WERI-Rb-1 (cell line): ENCODE data around the gene ZFYVE16.

Source experiments
- DNase-seq: peaks from one replicate; pipeline ENCODE4 v3.0.0-alpha.2; 2020
- H3K27ac ChIP-seq: fragments of 250-450 bp; sonication (Bioruptor Pico); 2 replicates; pipeline ENCODE4 v1.5.1; 2020; ENCODE audit warnings: mild to moderate bottlenecking, moderate library complexity
- H3K27me3 ChIP-seq: fragments of 250-450 bp; sonication (Bioruptor Pico); 2 replicates; pipeline ENCODE4 v1.5.1; 2021; ENCODE audit warnings: mild to moderate bottlenecking, low read depth, moderate library complexity; ENCODE audit not compliant: insufficient read depth, severe bottlenecking
- H3K36me3 ChIP-seq: fragments of 250-450 bp; sonication (Bioruptor Pico); 2 replicates; pipeline ENCODE4 v1.5.1; 2020; ENCODE audit warnings: mild to moderate bottlenecking, moderate library complexity
- H3K4me3 ChIP-seq: 2 replicates; pipeline ENCODE4 v1.5.1; 2011; ENCODE audit warnings: low read depth, mild to moderate bottlenecking, control low read depth, low read length
- H3K9me3 ChIP-seq: fragments of 250-450 bp; sonication (Bioruptor Pico); 2 replicates; pipeline ENCODE4 v1.5.1; 2021; ENCODE audit warnings: mild to moderate bottlenecking, moderate library complexity; ENCODE audit not compliant: severe bottlenecking
- CTCF ChIP-seq: IDR thresholded peaks from 2 replicates; pipeline ENCODE4 v1.5.1; 2011; ENCODE audit warnings: low read depth, mild to moderate bottlenecking, control low read depth, inconsistent platforms, low read length

ZFYVE16 gene

GRCh38 chr5:80435476-80435875, 27.6 kb downstream of the ZFYVE16 start:
- TF ChIP-seq CTCF: no peak
- DNase-seq: no peak
- Histone ChIP-seq H3K36me3 (peaks cover 40% of the 10 kb centered on the region), H3K27me3 (no peaks in the 10 kb centered on the region), H3K9me3 (no peaks in the 10 kb centered on the region), H3K4me3 (no peak overlapping the region), H3K27ac (no peak overlapping the region)

GRCh38 chr5:80437326-80437725, 29.5 kb downstream of the ZFYVE16 start:
- no peaks in the 10 kb centered on the region for H3K27me3 ChIP-seq
- H3K36me3 ChIP-seq: peaks cover 42% of the 10 kb centered on the region
- H3K9me3 ChIP-seq: no peaks in the 10 kb centered on the region
- no peak for DNase-seq
- TF ChIP-seq CTCF: no peak
- no peak overlapping the region for H3K4me3 ChIP-seq
- no peak overlapping the region for H3K27ac ChIP-seq

GRCh38 chr5:80438739-80439138, 30.9 kb downstream of the ZFYVE16 start:
- Histone ChIP-seq H3K9me3 (no peaks in the 10 kb centered on the region), H3K4me3 (no peak overlapping the region), H3K27me3 (no peaks in the 10 kb centered on the region), H3K36me3 (peaks cover 56% of the 10 kb centered on the region), H3K27ac (no peak overlapping the region)
- no peak for TF ChIP-seq CTCF
- DNase-seq: no peak

GRCh38 chr5:80439213-80439612, 31.3 kb downstream of the ZFYVE16 start:
- Histone ChIP-seq H3K4me3 (no peak overlapping the region), H3K27ac (no peak overlapping the region), H3K27me3 (no peaks in the 10 kb centered on the region), H3K9me3 (no peaks in the 10 kb centered on the region), H3K36me3 (peaks cover 59% of the 10 kb centered on the region)
- DNase-seq: no peak
- no peak for TF ChIP-seq CTCF

- Histone ChIP-seq H3K27me3 (no peaks in the 10 kb centered on the region), H3K9me3 (no peaks in the 10 kb centered on the region), H3K36me3 (peaks cover 56% of the 10 kb centered on the region), H3K27ac (no peak overlapping the region), H3K4me3 (no peak overlapping the region)
- TF ChIP-seq CTCF: no peak
- no peak for DNase-seq
These were observed 34.9 kb downstream of the ZFYVE16 start for GRCh38 chr5:80442742-80443141.

GRCh38 chr5:80453366-80453765, 45.5 kb downstream of the ZFYVE16 start:
- no peak overlapping the region for H3K4me3 ChIP-seq
- H3K27me3 ChIP-seq: no peaks in the 10 kb centered on the region
- no peak for TF ChIP-seq CTCF
- DNase-seq: no peak
- H3K27ac ChIP-seq: no peak overlapping the region
- H3K36me3 ChIP-seq: peaks cover 45% of the 10 kb centered on the region
- no peaks in the 10 kb centered on the region for H3K9me3 ChIP-seq
